ENCODE results near the gene SLC29A3.

- TF ChIP-seq CTCF (IDR thresholded peaks at IDR 0.05; ENCODE audit: insufficient read depth, low read length, poor library complexity, severe bottlenecking) (no peak), EZH2phosphoT487 (conservative IDR thresholded peaks at IDR 0.05; ENCODE audit: low read length) (no peak)
These were observed 17.6 kb downstream of the SLC29A3 start for GRCh38 chr10:71336632-71337031.
